Iris pigment epithelial cell (primary cell): Measurements from ENCODE around the gene UBE2H.

Experiments used
- DNase-seq: peaks from one replicate; pipeline ENCODE4 v3.0.0-alpha.2; 2011; ENCODE audit warnings: low read depth

The UBE2H gene

DNA sequence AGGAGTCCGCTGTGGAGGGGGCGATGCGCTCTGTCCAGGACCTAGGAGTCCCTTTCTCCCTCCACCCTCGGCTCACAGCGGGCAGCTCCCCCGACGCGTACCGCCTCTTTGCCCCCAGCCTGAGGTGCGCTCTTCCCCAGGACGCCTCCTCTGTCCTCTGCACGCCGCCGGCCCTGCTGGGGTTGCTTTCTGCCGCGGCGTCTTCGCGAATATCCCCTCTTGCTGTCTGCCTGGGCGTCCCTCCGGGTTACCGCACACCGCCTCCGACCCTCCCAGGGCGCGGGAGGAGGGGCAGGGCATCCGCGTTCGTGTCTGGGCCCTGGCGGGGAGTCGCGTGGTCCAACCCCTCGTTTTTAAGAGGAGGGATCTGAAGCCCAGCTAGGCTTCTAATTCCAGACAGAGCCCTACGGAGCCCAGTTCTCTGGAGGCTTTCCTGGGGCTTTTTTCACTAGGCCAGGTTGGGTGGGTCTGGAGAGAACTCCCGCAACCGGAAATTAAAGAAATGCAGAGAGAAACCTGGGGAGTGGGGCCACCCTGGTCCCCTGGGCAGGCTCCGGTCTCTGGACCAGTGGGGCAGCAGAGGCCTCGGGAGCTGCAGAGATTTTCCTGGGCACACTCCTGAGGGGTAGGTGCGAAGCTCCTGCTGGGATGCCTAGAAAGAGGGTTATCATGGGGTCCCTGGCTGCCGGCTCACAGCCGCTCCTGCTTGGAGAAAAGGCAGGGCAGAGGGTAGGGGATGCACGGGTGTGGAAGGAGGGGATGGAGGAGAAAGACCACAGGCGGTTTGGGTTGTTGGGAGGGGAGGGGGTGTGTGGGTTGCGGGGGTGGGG, 166.9 kb downstream of the UBE2H start:
- no peak for DNase-seq

DNA sequence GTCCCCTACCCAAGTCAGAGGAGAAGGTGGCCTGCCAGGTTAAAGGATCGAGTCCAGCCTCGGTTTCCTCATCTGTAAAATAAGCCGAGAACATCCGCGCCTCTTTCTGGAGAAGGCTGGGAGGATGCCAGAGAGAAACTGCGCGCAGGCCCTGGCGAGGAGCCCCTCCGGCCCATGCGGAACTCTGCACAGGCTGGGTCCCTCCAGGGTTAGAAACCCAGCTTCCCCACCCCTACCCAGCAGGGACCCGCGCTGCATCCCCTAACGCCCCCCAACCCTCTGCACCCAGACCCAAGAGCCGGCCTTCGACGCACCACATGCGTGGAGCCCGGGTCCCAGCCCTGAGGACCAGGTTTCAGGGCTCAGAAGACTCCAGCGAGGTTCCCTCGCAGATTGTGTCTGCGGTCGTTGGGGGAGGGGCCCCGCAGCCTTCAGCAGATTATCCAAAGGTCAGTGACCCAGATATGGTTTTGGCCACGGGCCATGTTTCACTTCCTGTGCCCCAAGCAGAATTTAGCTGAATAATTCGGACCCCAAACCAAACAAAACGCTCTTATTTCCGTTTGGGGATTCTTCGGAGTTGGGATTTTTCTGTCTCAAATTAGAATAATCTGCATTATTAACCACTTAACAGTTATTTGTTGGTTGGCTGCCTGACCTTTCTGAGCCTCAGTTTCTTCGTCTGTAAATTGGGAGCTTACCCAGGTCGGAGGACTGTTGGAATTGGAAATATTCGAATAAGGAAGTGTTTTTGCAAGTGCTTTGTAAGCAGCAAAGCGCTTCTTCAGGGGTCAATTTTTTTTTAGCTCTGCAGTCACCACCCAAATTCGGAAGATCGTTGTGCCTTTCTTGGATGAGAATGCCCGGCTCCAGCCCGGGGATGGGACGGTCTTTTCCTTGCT, 167.7 kb downstream of the UBE2H start:
- no peak for DNase-seq

DNA sequence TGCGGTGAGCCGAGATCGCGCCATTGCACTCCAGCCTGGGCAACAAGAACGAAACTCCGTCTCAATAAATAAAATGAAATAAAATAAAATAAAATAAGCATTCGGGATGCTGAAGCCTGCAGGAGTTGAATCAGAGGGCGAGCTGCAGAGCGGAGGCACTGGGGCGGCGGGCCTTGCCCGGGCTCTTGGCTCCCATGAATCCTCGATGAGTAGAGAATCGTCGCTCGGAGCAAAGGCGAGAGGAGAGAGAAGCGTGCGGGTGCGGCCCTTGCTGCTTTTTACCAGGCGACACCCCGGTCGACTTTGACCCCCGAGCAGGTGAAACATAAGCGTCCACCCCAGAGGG, 168.3 kb downstream of the UBE2H start:
- no peak for DNase-seq

DNA sequence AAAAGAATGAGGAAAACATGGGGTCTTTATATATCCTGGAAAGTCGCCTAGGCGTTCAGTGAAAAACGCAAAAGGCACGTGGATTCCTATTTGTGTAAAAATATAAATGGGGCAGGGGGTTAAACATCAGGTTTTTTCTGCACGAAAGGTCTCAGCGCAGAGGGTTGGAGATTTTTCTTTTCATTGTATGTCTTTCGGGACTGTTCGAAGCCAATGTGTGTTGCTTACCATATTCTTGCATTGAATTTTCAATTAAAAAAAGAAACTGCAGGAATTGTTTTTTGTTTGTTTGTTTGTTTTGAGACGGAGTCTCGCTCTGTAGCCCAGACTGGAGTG, 169.2 kb downstream of the UBE2H start:
- DNase-seq, result no peak

DNA sequence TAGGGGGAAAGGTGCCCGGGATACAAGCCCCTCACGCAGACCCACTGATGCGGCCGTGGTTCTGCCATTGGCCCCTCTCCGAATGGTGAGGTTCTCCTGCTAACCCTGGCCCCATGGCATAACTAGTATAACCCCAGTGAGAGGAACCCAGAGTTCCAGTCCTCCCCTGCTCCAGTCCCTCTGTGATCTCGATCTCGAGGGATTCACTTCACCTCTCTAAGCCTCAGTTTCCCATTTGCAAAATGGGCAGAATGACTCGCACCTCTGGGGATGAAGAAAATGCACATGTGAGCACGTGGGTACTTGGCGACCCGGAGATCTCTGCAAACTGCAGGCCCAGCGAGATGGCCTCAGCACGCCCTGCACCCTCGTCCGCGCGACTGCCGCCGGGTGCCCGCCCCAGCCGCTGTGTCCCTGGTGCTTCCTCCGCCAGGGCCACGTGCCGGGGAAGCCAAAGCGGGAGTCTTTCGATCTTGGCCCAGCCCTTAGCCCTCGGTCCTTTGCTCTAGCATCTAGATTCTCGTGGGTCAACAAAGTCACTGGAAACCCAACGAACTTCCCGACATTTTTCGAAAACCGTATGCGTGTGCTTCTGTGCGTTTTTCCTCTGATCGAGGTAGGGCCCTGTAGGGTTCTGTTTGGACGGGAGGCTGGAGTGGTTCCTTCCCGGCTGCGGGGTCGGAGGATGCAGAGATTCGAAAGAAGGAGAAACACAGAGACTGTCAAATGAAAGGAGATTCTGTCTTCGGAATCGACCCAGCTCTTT, 169.8 kb downstream of the UBE2H start:
- DNase-seq, result no peak

DNA sequence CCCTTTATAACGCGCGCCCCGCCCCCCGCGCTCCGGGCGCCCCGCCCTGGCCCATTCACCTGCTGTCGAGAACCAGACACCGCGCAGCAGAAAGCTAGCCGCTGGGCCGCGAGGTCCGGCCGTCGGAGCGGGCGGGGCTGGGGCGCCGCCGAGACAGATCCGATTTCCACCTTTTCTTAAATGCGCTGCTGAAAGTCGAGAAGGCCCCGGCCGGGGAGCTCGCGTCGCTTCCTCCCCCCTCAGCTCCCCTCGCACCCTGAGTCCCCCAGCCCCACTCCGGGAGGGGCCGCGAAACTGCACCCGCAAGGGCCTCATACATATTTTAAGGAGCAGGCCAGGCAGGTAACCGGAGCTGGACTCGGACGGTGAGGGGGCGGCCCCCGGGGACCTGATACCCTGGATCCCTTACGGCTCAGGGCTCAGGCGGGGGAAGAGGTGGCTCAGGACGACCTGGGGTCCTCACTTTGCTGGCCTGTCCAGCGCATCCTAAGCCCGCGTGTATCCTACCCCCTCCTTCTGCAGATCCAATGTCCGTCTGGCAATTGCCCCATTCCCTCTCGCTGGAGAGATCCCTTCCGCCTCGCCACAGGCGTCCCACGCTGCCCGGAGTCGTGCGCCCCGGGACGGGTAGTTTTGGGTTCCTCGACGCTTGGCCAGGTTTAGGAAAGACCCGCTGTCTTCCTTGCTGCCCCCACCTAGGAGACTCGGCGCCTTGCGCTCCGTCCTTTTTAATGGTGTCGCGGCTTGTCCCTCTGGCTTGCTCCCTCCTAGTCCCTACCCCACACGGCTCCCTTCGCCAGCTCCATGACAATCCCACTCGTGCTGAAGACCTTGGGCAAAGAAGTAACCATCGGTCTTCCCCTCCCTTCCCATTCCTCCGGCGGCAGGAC, 170.6 kb downstream of the UBE2H start:
- DNase-seq, result no peak

DNA sequence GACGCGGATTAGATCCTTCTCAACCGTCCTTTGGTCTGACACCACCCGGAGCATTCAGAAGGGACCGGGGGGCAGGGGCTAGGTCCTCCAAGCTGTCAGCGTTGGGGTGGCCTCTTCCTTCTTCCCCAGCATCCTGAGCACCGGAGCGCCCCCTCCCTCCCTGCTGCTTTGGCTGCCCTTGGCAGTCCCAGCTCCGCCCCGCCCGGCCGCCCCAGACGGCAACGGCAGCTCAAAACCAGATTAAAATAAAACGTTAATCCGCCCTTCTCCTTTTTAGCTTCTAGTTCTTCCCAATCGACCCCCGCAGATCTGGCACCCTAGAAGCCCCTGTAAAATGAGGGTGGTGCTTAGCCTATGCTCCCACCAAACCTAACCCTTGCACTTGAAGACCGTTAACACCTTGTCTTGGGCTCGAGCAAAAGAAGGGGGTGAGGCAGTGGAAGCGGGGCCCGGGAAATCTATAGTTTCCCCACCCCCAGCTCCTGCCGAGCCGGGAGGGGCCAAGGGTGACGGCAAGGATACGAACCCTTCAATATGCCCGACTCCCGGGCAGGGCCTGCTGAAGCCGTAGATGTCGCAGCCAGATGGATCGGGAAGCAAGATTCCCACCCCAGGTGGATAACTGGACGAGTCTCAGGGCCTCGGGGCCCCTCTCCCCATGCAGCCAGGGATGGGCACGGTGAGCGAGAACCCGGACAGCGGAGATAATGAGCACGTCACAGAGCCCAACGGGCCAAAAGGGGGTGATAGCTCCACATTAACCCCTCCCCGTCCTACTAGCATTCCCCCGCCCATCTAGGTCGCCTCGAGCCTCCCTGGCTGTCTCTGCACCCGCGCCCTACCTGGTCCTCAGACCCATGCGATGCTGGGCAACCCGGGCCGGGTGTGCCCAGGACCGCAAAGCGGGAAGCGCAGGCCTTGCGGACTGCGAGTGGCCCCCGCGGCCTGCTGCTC, 171.5 kb downstream of the UBE2H start:
- no peak for DNase-seq
